Gastroesophageal sphincter (tissue), 3 donors: Measurements from ENCODE around the gene LAMA2.

ENCODE experiments used
- POLR2A ChIP-seq, 2 donors: fragments of 450-650 bp; IDR thresholded peaks; one replicate each; pipeline ENCODE4 v1.6.1; 2017; ENCODE audit warnings: antibody characterized with exemption in 2 of 2, mild to moderate bottlenecking in 2 of 2, moderate library complexity in 1 of 2
- TF ChIP-seq, protein P1 (sequence below), 4 experiments: fragments of 200-600 bp in 2 of 4; fragments of 450-650 bp in 2 of 4; sonication (generic) in 1 of 4; IDR thresholded peaks; one replicate each; pipeline ENCODE4 v1.5.1; 2017 to 2019; ENCODE audit warnings: antibody characterized with exemption in 4 of 4, mild to moderate bottlenecking in 2 of 4, moderate library complexity in 2 of 4

DNA sequence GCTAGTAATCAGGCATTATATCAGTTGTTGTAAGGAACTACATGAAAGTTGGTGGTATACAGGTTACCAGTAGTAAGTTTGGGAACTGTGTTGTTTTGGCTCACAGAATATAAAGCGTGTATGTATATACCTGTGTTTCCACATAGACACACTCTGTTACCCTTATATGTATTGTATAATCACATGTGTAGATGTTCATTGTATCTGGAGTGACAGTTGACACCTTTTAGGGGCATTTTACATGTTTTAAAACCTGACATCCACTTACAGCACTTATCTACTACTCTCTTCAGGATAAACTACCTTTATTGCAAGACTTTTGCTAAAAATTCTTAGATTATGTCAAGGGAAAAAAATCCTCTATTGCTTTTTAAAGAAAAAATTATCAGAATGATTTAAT, 228.9 kb downstream of the LAMA2 start:
- TF ChIP-seq, protein P1, sequence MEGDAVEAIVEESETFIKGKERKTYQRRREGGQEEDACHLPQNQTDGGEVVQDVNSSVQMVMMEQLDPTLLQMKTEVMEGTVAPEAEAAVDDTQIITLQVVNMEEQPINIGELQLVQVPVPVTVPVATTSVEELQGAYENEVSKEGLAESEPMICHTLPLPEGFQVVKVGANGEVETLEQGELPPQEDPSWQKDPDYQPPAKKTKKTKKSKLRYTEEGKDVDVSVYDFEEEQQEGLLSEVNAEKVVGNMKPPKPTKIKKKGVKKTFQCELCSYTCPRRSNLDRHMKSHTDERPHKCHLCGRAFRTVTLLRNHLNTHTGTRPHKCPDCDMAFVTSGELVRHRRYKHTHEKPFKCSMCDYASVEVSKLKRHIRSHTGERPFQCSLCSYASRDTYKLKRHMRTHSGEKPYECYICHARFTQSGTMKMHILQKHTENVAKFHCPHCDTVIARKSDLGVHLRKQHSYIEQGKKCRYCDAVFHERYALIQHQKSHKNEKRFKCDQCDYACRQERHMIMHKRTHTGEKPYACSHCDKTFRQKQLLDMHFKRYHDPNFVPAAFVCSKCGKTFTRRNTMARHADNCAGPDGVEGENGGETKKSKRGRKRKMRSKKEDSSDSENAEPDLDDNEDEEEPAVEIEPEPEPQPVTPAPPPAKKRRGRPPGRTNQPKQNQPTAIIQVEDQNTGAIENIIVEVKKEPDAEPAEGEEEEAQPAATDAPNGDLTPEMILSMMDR (IDR thresholded peaks at IDR 0.05), result no peak
- no peak for TF ChIP-seq POLR2A (IDR thresholded peaks at IDR 0.05)
